Vagina (tissue), 2 donors: Measurements from ENCODE around the gene ABHD2. TPM values are rescaled to one million over a fixed set of nuclear protein-coding genes. Genes with fewer than 3 reads are reported as not detected.

ENCODE experiments used
- DNase-seq, 2 donors: peaks; one replicate each; pipeline ENCODE4 v3.0.0-alpha.2; 2017; ENCODE audit errors: extremely low spot score in 2 of 2
- H3K27ac ChIP-seq: fragments of 200-600 bp; sonication (generic); one replicate; pipeline ENCODE4 v1.5.1; 2019
- H3K27me3 ChIP-seq: fragments of 200-600 bp; sonication (generic); one replicate; pipeline ENCODE4 v1.5.1; 2019
- H3K36me3 ChIP-seq, 2 donors: fragments of 200-600 bp; sonication (generic); one replicate each; pipeline ENCODE4 v1.5.1; 2017 to 2019
- H3K4me1 ChIP-seq: fragments of 200-600 bp; sonication (generic); one replicate; pipeline ENCODE4 v1.5.1; 2019
- H3K4me3 ChIP-seq, 2 donors: fragments of 200-600 bp; sonication (generic); 1 replicate in 1 of 2; 2 replicates in 1 of 2; pipeline ENCODE4 v1.5.1; 2016 to 2019
- H3K9me3 ChIP-seq: fragments of 200-600 bp; sonication (generic); one replicate; pipeline ENCODE4 v1.5.1; 2019
- POLR2A ChIP-seq, 2 donors: fragments of 450-650 bp; IDR thresholded peaks; one replicate each; pipeline ENCODE4 v1.6.1; 2017; ENCODE audit warnings: antibody characterized with exemption in 2 of 2, mild to moderate bottlenecking in 2 of 2, moderate library complexity in 2 of 2
- POLR2AphosphoS5 ChIP-seq, 2 donors: sonication (generic); formaldehyde crosslinking; IDR thresholded peaks; one replicate each; pipeline ENCODE4 v1.9.0; 2017; ENCODE audit warnings: antibody characterized with exemption in 2 of 2, mild to moderate bottlenecking in 2 of 2, low read depth in 1 of 2; ENCODE audit not compliant: insufficient read depth in 1 of 2
- intact Hi-C: fragments of 100-400 bp; cut with DNase I; formaldehyde crosslinking; loops from one replicate; pipeline ENCODE4 v1.15.1; 2023
- total RNA-seq: library from RNA; depleted of rRNA; stranded (reverse); fragments of >200 nt; gene quantifications from one replicate; pipeline ENCODE4 v1.2.3, GENCODE V29; 2016
- TF ChIP-seq, protein P1 (sequence below), 3 experiments: fragments of 450-650 bp in 2 of 3; fragments of 200-600 bp in 1 of 3; sonication (generic) in 1 of 3; IDR thresholded peaks; one replicate each; pipeline ENCODE4 v1.5.1; 2017 to 2019; ENCODE audit warnings: antibody characterized with exemption in 3 of 3, mild to moderate bottlenecking in 2 of 3, moderate library complexity in 2 of 3

The ABHD2 gene
- total RNA-seq, 1 donor from 2014 or later: 33.6 TPM

DNA sequence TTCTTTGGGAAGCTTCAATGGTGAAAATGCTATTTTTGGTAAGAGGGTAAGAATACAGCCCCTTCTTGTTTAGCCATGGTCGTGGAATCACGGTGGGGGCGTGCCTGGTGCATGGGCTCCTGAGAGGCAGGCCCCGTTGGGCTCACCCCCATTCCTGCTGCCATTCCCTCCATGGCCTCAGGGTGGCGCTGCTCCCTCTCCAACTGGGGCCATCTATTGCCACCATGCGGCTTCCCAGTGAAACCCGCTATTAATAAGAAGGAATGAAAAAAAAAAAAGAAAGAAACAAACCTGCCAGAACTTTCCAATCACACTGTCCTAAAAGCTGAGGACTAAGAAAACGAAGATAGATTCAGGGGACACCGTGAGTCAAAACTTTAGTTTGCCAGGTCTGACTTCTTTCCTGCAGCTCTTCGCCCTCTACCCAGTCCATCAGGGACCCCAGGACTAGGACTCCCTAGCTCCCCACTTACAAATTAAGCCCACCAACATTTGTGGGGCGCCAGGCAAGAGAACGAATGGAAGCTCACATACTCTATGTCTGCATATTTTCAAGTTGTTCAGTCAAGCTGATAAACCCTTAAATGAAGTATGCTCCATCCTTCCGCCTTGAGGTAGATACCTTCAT is 30.6 kb upstream of the ABHD2 start:
- TF ChIP-seq POLR2AphosphoS5 (IDR thresholded peaks at IDR 0.05; ENCODE audit: insufficient read depth in 1 of 2, low read depth in 1 of 2) (peak; percentile 19 to 43), POLR2A (IDR thresholded peaks at IDR 0.05) (no peak)
- TF ChIP-seq, protein P1, sequence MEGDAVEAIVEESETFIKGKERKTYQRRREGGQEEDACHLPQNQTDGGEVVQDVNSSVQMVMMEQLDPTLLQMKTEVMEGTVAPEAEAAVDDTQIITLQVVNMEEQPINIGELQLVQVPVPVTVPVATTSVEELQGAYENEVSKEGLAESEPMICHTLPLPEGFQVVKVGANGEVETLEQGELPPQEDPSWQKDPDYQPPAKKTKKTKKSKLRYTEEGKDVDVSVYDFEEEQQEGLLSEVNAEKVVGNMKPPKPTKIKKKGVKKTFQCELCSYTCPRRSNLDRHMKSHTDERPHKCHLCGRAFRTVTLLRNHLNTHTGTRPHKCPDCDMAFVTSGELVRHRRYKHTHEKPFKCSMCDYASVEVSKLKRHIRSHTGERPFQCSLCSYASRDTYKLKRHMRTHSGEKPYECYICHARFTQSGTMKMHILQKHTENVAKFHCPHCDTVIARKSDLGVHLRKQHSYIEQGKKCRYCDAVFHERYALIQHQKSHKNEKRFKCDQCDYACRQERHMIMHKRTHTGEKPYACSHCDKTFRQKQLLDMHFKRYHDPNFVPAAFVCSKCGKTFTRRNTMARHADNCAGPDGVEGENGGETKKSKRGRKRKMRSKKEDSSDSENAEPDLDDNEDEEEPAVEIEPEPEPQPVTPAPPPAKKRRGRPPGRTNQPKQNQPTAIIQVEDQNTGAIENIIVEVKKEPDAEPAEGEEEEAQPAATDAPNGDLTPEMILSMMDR (IDR thresholded peaks at IDR 0.05): peak; percentile 93 to 99 (median 93)
- no peaks in the 10 kb centered on the region for H3K9me3 ChIP-seq
- intact Hi-C loops: loop anchor here (5.0 kb wide), 1 partner anchor 120 kb away; no protein-coding TSS in a partner anchor
- H3K27me3 ChIP-seq: no peaks in the 10 kb centered on the region
- H3K27ac ChIP-seq: no peak overlapping the region
- no peak for DNase-seq
- H3K4me1 ChIP-seq: no peaks in the 10 kb centered on the region
- no peak overlapping the region for H3K4me3 ChIP-seq
- H3K36me3 ChIP-seq: no peaks in the 10 kb centered on the region

DNA sequence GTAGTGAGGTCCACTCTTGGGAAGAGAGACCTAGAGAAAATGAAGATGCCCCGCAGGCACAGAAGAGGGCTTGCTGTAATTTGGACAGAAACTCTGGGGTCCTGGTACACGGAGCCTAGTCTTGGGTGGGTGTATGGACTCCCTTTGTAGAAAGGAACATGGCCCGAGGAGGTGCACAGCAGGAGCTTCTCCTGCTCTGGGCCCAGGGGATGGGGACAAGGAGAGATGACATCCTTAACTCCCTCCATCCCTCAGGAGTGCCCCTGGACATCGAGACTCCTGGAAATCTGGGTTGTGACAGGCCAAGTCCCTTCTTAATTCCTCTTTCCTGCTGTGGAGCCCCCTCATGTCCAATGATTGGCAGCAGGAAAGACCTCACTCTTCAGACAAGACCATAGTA is 29.9 kb upstream of the ABHD2 start:
- no peaks in the 10 kb centered on the region for H3K4me1 ChIP-seq
- no peaks in the 10 kb centered on the region for H3K27me3 ChIP-seq
- TF ChIP-seq POLR2A (IDR thresholded peaks at IDR 0.05) (no peak), POLR2AphosphoS5 (IDR thresholded peaks at IDR 0.05; ENCODE audit: insufficient read depth in 1 of 2, low read depth in 1 of 2) (no peak)
- TF ChIP-seq, protein P1 (IDR thresholded peaks at IDR 0.05): no peak
- no peak for DNase-seq
- H3K4me3 ChIP-seq: no peak overlapping the region
- no peaks in the 10 kb centered on the region for H3K36me3 ChIP-seq
- intact Hi-C loops: loop anchor here (5.0 kb wide), 1 partner anchor 119 kb away; no protein-coding TSS in a partner anchor
- no peak overlapping the region for H3K27ac ChIP-seq
- no peaks in the 10 kb centered on the region for H3K9me3 ChIP-seq

DNA sequence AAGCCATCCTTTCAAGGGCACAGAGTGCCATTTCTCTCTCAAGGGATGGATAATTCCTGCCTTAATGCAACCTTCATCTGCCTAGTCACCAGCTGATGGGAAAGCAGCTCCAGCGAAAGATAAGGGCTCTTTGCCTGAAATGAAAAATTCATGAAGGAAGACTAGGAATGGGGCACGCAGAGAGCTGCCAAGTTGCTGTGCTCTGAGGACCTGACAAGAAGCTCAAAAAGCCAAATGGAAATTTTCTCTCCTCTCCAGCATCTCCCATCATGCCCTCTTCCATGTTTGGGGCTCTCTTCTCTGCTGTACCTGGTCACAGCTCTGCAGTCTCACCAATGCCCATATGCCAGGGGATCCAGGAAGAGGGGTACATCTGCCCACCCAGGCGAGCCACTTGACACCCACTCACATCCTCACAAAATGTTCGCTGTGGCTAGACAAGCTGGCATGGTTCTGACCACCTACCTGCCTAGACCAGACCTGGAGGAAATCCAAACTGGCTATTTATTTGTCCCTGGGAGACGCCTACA is 29.3 kb upstream of the ABHD2 start:
- intact Hi-C loops: loop anchor here (5.0 kb wide), 1 partner anchor 118 kb away; no protein-coding TSS in a partner anchor
- no peak for DNase-seq

DNA sequence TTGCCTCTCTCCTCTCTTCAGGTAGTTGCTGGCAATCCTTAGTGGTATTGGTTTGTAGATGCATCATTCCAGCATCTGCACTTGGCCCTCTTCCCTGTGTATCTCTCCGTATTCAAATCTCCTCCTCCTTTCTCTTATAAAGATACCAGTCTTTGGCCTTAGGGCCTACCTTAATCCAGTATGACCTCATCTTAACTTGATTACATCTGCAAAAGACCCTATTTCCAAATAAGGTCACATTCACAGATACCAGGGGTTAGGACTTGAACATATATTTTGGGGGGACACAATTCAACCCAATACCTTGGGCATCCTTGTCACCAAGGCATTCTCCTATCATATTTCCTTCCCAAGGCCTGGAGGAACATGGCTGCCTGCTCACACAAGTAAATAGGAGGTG is 22.0 kb upstream of the ABHD2 start:
- Histone ChIP-seq H3K4me3 (no peak overlapping the region), H3K36me3 (no peaks in the 10 kb centered on the region), H3K9me3 (peaks cover 10% of the 10 kb centered on the region), H3K4me1 (no peaks in the 10 kb centered on the region), H3K27ac (no peak overlapping the region), H3K27me3 (no peaks in the 10 kb centered on the region)
- TF ChIP-seq POLR2AphosphoS5 (IDR thresholded peaks at IDR 0.05; ENCODE audit: insufficient read depth in 1 of 2, low read depth in 1 of 2) (no peak), POLR2A (IDR thresholded peaks at IDR 0.05) (no peak)
- TF ChIP-seq, protein P1 (IDR thresholded peaks at IDR 0.05): no peak
- intact Hi-C loops: no loop called here
- no peak for DNase-seq

More for the DNA sequence above, 29.3 kb upstream of the ABHD2 start:
- Histone ChIP-seq H3K4me1 (no peaks in the 10 kb centered on the region), H3K27me3 (no peaks in the 10 kb centered on the region), H3K36me3 (no peaks in the 10 kb centered on the region), H3K4me3 (no peak overlapping the region), H3K27ac (no peak overlapping the region), H3K9me3 (no peaks in the 10 kb centered on the region)
- TF ChIP-seq POLR2A (IDR thresholded peaks at IDR 0.05): no peak
- TF ChIP-seq POLR2AphosphoS5 (IDR thresholded peaks at IDR 0.05; ENCODE audit: insufficient read depth in 1 of 2, low read depth in 1 of 2): no peak
- TF ChIP-seq, protein P1 (IDR thresholded peaks at IDR 0.05): no peak

DNA sequence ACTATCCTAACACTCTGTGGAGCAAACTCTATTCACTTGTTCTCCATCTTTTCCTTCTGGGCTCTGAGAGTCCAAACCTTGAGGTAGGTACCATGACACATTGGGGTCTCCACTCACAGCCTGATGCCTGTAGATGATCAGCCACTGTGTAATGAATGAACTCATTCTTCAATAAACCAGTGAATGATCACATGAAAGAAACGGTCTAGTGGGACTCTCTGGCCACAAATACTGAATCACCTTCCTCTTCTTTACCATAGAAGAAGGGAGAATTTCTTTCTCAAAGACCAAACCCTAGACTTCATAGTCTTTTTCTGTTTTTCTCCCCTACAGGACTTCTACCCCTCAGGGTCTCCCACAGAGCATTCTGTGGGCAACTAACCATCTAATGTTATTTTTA is 20.5 kb upstream of the ABHD2 start:
- Histone ChIP-seq H3K4me1 (no peaks in the 10 kb centered on the region), H3K27me3 (no peaks in the 10 kb centered on the region), H3K4me3 (no peak overlapping the region), H3K27ac (no peak overlapping the region), H3K9me3 (peaks cover 10% of the 10 kb centered on the region), H3K36me3 (no peaks in the 10 kb centered on the region)
- intact Hi-C loops: no loop called here
- TF ChIP-seq POLR2A (IDR thresholded peaks at IDR 0.05) (no peak), POLR2AphosphoS5 (IDR thresholded peaks at IDR 0.05; ENCODE audit: insufficient read depth in 1 of 2, low read depth in 1 of 2) (no peak)
- TF ChIP-seq, protein P1 (IDR thresholded peaks at IDR 0.05): no peak
- no peak for DNase-seq
